CD4-positive, alpha-beta T cell treated with Interleukin-6 at 100 ng/mL for 8 hours (primary cell): ENCODE data around the gene SLC51A.
"Not testable (repeated sequence)": the region's sequence is repeated elsewhere in the genome, so short reads cannot be mapped to it uniquely, and the experiment has no call there.

ENCODE experiments used
- DNase-seq: peaks from one replicate; pipeline ENCODE4 v3.0.0-alpha.2; 2020; ENCODE audit warnings: mixed read lengths, low spot score

SLC51A gene

DNA sequence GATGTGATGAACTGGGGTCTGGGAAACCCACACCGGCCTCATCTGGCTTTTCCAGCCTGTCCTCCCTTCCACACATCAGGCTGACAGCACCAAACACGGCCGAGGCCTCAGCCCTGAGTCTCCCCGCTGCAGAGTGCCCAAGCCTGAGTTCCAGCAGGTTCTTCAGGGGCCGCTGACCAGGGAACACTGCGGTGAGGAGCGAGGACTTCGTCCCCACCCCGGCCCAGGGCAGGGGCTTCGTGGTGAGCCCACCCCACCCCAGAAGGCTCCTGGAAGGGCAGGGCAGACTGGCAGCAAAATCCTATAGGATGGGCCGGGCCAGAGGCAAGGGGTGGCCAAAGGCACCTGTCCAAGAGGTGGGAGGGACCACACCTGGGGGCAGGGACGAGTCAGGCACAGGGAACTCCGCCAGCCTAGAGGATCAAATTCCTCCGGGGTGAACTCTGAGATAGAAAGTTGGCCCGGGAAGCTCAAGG is at the start of gene SLC51A:
Gene SLC51A (plus strand): TSS at position 446 of the 476 bp plus-strand sequence. CDS start 179 bp downstream, outside the sequence.
- no peak for DNase-seq

DNA sequence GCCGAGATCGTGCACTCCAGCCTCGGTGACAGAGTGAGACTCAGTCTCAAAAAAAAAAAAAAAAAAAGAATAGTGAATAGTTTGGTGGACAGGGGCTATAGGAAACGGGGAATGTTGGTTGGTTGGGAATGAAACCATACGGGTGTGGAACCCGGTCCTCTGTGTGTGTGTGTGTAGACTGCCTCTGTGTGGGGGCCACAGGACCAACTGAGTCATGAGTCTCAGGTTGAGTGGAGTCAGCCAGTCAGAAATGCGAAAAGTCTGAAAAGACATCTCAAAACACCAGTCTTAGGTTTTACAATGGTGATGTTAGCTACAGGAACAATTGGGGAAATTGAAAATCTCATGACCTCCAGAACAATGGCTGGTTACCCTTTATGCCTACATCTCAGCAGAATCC is 49.6 kb upstream of the SLC51A start:
- no peak for DNase-seq

DNA sequence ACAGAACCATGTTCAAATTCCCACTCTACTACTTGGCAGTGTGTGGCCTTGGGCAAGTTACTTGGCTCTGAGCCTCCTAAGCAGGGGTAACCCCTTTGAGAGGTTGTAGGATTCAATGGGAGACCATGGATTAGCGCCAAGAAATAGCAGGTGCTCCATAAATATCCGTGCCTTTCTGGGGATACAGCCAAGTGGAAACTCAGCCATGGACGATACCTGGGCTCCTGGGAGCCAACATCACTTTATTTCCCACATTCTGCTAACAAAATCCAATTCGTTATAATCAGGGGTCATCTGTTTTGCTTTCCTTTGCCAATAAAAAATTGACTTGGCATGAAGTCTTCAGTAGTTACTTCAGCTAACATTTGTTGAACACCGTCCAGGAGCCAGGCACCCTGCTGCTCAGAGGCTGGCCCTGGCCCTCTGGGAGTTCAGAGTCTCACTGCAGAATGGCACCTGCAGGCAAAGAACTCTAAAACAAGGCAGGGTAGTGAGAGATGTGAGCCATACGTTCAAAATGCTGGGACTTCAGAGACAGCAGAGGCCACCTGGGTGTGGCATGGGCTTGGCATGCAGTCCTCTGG is 47.4 kb upstream of the SLC51A start:
- DNase-seq, result no peak

DNA sequence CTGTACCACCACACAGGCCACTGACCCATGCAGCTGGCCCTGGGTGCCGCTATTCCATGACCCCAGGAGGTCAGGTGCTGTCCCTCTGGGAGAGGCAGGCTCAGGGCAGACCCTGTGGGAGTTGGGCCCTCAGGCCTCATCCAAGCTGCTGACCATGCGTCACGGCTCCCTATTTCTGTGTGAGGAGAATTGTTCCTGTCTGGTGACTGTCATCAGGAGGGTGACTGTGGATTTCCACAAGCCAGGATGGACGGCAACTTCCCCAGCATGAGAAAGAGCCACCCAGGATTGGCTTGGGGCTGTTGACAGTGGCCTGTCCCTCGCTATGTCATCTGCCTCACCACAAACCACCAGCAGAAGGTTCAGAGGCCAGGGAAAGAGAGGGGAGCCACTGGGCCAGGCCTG is 46.5 kb upstream of the SLC51A start:
- DNase-seq, result no peak

DNA sequence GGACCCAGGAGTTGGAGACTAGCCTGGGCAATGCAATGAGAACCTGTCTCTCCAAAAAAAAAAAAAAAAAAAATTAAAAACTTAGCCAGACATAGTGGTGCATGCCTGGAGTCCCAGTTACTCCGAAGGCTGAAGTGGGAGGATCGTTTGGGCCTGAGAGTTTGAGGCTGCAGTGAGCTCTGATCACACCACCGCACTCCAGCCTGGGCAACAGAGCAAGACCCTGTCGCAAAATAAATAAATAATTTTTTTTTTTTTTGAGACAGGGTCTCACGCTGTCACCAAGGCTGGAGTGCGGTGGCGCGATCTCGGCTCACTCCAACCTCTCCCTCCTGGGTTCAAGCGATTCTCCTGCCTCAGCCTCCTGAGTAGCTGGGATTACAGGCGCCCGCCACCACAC is 46.0 kb upstream of the SLC51A start:
- DNase-seq, result not testable (repeated sequence)

DNA sequence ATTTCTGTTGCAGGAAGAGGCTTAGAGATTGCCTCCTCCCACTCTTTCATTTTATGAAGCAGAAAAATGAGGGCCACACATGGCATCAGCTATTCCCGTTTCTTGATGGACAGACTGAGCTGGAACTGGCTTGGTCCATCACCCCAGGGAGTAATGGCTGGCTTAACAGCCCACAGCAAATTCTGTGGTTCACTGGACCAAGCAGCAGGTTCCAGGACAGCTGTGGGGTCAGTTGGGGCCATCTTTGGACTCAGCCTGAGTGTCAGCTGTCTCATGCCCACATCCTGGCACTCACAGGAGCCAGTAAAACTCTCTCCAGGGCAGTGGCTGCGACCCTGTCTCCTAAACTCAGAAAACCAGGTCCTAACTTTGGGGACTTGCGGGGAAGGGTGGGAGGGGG is 41.7 kb upstream of the SLC51A start:
- no peak for DNase-seq

DNA sequence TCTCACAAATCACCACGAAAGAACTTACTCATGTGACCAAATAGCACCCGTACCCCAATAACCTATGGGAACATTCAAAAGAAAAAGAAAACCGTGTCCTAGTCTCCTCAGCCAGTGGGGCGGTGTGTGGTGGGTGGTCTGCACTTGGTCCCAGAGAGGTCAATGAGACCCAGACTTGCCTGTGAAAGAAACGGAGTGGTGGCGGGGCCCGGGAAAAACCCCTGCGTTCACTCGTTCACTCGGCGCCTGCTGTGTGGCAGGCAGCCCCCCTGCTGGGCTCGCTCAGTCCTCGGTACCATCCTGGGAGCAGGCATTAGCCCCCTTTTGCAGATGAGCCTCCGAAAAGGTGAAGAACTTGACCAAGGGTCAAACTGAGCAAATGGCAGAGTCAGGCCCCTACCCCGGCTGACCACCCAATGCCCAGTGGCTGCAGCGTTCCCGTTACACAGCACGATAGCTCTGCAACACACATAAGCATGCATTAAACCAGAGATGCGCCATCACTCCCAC is 41.2 kb upstream of the SLC51A start:
- DNase-seq, result no peak

DNA sequence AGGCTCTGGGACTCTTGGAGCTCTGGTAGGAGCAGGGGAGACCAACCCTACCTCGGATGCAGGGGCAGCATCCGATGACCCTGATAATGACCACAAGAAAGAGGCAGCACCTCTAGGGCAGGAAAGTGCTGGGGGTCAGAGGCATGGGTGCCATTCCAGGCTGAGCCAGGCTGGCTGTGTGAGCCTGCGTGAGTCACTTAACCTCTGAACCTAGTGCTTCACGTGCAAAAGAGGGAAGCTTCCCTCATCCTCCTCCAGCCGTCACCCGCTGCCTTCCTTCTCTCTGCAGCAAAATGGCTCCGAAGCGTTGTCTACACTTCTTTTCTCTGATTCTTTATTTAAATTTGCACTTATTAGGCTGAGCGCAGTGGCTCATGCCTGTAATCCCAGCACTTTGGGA is 40.6 kb upstream of the SLC51A start:
- DNase-seq, result no peak

DNA sequence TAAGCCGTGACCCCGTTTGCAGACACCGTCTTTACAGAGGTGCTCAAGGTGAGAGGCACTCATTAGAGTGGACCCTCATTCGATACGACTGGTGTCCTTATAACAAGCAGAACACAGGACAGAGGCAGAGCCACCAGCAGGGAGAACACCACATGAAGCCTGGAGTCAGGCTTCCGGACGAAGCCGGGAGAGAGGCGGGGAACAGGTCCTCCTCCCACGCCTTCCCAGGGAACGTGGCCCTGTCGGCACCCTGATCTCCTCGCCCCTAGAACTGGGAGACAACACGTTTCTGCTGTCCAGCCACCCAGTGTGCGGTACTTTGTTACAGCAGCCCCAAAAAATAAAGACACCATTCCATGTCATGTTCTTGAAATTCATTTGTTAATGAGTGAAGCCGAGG is 38.8 kb upstream of the SLC51A start:
- no peak for DNase-seq

DNA sequence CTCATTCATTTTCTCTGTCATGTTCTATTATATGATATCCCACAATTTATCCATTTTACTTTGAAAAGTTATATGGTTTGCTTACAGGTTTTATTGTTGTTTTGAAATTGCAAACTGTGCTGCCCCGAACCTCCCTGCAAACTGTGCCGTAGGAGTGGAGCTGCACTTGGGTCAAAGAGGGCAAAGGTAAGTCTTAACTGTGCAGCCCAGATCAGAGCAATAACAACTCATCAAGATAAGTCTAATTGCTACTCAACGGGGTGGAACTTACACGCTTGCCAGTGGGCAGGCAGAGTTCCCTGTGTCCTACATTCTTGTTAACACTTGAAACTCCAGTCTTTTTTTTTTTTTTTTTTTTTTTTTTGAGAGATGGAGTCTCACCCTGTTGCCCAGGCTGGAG is 38.4 kb upstream of the SLC51A start:
- DNase-seq, result no peak

DNA sequence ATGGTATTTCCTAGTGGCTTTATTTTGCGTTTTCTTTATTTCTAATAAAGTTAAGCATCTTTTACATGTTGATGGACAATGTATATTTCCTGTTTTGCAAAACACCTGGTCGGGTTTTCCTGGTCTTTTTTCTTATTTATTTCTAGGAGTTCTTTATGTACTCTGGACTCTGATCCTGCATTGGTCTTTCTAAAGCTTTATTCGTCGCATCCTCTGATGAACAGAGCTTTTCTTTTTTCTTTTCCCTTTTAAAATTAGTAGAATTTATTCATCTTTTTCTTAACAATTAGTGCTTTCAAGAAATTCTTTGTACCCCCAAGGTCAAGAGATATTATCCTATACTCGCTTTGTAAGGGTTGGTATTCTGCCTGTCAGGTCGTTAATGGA is 37.3 kb upstream of the SLC51A start:
- DNase-seq, result no peak

DNA sequence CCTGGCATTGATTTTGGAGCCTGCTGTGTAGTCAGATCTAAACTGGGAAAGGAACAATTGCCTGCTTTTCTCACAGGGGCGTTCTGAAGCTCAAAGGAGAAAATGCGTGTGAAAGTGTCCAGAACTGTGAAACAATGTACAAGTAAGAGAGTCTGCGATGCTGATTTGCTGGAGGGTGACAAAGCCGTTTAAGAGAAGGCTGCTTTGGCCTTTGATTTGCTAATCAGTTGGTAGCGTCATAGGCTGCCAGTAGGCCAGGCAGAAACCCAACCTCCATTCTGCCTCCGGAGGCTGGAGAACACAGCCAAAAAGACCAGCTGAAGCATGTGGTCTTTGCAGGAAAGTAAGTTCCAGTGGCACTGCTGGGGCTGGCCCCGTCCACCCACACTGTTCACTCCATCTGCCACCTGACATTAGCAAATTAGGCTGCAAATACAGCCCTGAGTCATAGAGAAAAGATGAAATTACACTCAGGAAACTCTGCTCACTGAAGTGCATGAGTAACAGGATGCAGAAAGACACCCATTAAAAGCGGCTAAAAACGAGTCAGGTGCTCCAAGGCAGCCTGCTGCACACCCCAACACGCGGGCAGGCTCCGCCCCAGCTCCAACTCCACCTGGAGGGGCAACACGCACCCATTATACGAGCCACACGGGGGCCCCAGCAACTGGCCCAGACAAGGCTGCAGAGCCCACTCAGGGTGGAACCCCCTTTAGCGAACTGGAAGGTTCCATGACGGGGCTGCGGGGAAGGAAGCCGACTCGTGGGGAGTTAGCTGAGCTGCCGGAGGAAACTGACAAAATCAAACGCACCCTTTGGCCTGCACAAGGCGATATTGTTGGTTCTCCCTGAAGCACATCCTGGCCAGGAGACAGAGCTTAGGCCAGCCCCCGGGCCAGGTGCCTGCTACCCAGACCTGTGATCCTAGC is 36.7 kb upstream of the SLC51A start:
- DNase-seq, result peak; percentile 90

DNA sequence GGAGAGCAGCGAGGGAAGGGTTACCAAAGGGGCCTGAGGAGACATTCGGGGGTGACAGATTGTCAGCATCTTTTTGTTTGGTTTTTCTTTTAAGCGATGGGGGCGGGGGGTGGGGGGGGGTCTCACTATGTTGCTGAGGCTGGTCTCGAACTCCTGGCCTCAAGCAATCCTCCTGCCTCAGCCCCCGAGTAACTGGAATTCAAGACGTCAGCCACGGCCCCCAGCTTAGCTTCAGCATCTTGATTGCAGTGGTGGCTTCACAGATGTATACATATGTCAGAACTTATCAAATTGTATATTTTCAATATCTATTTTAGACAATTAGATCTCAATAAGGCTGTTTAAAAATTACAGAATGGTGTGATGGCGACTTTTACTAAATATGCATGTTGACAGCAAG is 36.0 kb upstream of the SLC51A start:
- DNase-seq, result no peak

DNA sequence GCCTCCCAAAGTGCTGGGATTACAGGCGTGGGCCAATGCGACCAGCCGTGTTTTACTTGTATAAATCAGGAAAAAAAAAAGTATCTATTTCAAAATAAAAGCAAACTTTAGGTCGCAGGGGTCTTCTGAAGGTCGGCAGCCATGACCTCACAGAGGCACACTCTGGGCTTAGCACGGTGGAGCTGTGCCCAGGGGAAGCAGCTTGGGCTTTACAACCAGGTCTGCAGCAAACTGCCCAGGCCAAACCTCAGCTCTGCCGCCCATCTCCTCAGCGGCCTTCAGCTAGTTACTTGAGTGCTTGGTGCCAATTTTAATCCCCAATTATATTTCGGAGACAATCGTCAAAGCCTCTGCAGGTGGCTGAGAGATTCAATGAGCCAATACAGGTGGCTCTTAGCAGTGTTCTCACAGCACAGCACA is 35.2 kb upstream of the SLC51A start:
- DNase-seq, result no peak

DNA sequence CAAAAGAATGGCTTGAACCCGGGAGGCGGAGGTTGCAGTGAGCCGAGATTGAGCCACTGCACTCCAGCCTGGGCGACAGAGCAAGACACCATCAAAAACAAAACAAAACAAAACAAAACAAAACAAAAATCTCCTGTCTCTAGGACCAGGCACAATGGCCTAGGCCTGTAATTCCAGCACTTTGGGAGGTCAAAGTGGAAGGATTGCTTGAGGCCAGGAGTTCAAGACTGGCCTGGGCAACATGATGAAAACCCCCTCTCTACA is 32.2 kb upstream of the SLC51A start:
- DNase-seq, result not testable (repeated sequence)

DNA sequence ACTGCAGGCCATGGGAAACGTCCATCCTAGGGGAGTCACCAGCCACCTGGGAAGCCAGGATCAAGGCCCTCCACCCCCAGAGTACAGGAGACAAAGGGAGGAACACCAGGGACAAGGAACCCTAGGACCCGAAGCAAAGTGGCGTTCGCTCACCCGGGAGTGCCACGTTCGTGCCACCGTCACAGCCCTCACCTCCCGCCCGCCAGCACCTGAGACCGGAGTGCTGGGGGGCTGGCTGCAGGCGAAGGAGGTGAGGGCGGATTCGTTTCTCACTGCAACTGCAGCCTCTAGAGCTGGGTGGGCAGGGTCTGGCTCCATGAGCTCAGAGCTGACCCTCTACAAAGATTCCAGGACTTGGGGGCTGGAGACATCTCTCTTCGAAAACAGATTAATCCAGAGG is 31.5 kb upstream of the SLC51A start:
- no peak for DNase-seq

DNA sequence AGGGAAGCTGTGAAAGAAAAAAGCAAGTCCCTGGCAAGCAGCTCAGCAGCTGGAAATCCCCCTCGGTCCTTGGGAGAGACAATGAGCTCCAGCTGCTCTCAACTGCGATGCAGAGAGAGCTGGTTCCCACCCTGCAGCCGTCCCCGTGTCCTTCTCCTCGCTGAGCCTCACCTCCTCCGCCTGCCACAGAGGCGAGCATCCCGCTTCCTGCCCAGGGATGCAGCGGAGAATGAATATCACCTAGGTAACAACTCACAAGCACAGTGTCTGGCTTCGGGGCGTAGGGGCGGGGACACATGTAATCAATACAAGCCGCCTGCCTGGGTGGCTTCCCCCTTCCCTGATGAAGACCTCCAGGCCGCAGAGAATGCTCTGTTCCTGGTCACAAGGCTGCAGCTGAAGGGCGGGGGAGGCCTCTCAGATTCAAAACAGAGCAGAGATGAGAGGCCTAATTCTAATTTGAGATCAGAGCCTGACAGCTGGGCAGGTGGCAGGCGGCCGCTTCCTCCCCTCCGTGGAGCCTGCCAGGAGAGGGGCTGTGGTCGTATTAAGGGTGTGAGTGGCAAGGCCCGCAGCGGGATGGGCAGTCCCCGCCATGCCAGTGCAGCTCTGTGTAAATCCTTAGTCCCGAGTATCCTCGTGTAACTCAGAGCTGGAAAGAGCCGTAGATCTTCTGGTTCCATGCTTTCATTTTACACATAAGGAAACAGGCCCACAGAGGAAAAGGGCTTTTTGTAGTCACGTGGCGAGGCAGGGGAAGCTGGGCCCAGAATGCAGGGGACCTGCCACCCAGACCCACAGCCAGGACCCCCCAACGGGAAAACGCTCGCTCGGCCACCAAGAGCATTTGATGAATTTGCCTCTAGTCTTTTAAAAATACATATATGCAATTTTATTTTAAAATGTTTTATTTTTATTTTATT is 29.4 kb upstream of the SLC51A start:
- peak; percentile 20 for DNase-seq

DNA sequence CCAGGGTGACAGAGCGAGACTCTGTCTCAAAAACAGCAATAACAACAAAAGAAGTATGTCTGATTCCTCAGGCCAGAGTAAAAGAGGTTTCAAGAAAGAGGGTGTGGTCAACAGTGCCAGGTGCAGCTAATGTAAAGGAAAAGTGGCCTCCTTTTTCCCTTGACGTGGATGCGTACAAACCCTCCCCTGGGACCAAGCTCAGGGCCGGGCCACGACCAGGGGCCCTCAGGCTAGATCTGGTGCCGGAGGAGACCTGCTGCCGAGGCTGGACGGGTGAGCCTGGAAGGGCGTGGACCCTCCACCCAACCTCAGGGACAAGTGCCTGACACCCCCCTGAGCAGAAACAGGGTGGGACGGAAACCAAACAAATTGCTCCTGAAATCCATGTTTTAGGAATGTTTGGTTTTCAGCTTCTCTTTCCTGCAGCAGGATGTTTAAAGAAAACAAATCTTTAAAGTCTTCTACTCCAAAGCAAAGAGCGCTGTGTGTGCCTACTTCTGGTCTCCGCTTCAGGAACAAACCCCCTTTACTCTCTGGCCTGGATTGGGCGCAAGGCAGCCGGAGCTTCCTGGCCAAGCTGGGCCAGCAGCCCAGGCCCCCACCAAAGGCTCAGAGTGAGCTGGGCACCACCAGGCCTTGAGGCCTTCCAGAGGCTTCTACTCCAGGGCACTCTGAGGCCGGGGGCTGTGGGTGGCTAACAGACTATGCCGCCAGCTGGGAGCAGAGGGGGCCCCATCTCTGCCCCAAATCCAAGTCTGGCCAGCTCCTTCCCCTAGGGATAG is 26.6 kb upstream of the SLC51A start:
- DNase-seq, result no peak

DNA sequence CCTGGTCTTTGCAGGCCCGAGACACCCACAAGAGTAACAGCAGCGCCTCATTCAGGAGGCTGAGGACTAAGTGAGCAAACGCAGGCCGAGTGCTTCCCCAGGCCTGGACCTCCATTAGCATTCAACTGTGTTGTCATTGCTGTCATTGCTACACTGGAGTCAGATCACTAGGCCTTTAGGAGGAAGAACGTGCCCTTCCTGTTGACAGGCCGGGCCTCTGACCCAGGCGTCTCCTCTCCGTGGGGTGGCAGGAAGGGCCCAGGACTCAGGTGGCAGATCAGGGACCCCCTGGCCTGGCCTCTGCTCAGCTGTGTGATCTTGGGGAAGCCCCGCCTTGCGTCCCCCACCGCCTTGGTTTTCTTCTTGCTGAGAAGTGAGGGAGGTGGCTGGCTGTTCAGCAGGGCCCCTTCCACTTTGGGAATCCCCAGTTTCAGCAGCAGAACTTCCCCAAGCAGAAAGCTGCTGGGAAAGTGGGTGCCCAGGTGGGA is 24.3 kb upstream of the SLC51A start:
- DNase-seq, result peak; percentile 47

DNA sequence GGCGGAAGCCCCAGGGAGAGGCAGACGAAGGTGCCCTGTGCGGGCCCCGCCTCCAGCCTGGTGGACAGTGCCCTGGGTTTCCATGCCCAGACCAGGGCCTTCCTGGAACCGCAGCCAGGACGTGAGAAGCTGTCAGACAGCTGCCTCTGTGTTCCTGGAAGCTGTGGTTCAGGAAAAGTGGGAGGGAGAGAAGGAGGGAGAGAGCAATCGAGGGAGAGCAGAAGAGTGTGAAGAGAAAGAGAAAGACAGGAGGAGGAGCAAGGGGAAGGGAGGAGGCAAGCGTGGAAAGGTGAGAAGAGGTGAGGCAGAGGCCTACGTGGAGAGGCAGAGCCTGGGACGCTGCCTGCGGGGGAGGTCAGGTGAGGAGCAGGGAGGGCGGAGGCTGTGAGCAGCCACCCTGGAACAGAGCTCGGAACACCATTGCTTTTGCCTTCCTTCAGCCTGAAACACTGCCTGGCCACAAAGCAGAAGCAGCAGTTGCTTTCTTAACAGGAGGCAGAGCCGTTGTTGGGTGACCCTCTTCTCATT is 23.7 kb upstream of the SLC51A start:
- no peak for DNase-seq

DNA sequence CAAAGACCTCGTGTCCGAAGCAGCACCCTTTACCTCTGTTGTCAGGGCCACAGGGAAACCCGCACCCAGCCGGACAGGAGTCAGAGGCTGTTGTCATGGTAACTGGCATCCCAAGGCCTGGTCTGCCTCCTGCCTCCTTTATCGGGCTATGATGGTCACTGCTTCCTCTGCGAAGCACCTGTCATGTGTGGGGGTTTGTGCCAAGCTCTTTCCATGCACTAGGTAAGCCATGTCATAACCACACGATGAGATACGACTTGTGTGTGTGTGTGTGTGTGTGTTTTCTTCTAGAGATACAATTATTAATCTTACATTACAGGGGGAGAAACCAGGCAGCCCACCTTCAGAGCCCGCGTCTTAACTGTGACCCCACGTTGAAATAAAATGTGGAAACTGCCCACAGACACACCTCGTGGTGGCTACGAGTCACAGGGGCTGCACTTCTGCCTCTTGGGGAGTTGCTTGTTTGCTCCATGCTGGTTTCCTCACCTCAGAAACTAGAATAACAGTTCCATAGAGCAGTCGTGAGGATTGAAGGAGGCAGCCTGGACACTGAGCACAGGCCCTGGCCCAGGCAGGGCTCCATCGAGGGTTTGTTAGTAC is 23.1 kb upstream of the SLC51A start:
- DNase-seq, result no peak
